ENCODE data around the gene LYL1. TPM values are rescaled to one million over a fixed set of nuclear protein-coding genes. Genes with fewer than 3 reads are reported as not detected.

LYL1 gene
- total RNA-seq, 1 experiment from 2014 or later, result 0.63 TPM

DNA sequence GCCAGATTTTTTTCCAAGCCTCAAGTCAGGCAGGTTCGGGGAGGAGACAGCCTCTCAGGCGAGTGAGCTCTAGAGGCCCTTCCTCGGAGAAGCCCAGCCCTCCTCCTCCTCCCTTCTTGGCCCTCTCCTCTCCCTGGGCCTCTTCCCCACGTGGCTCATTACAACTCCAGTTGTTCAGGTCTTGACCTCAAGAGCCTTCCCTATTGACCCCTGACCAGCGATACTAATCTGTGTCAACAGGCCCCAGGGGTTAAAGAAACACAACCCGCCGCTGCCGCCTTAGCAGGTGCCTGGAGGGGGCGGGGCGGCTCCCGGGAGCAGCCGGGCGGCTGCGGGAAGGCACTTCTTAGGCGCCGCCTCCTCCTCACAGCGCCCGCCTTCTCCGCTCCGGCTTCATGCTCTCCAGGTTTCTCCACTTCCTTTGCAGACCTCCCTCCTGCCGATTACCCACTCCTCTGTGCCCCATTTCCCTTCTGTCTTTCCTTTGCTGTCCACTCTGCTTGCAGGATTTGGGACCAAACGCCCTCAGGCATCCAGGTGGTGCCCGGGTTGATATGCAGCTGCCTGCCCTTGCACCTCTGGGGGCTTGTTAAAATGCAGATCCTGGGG is 51.0 kb downstream of the LYL1 start:
- Histone ChIP-seq H3K79me2 (ENCODE audit: insufficient read depth, low read length) (no peaks in the 10 kb centered on the region), H2AK5ac (ENCODE audit: insufficient read length, low read length) (no peak overlapping the region), H3K9me3 (ENCODE audit: control insufficient read depth, low read depth, low read length) (no peaks in the 10 kb centered on the region), H2BK20ac (ENCODE audit: low read depth, low read length, poor library complexity, severe bottlenecking) (no peak overlapping the region), H3K14ac (ENCODE audit: insufficient read depth, low read length) (no peak overlapping the region; the same call in 1 of the 2 replicates), H4K20me1 (ENCODE audit: control insufficient read depth, insufficient read depth, insufficient read length) (no peaks in the 10 kb centered on the region), H2AFZ (ENCODE audit: low read length) (no peak overlapping the region), H3K23ac (ENCODE audit: insufficient read length, low read depth, low read length) (no peak overlapping the region), H3K27ac (ENCODE audit: insufficient read length, low read depth, low read length) (no peak overlapping the region), H2BK12ac (ENCODE audit: insufficient read length, low read depth, low read length) (no peak overlapping the region), H2BK5ac (ENCODE audit: insufficient read length, low read length) (no peak overlapping the region), H3T11ph (ENCODE audit: low read length) (no peak overlapping the region), H3K27me3 (ENCODE audit: insufficient read depth, low read length) (peaks cover 66% of the 10 kb centered on the region), H3K23me2 (ENCODE audit: insufficient read length, low read depth, low read length, poor library complexity, severe bottlenecking) (peaks cover 3% of the 10 kb centered on the region), H3K56ac (ENCODE audit: insufficient read length, low read depth, low read length) (no peak overlapping the region), H4K5ac (ENCODE audit: insufficient read length, low read depth, low read length) (no peak overlapping the region), H3K4me2 (ENCODE audit: insufficient read depth, insufficient read length, low read length) (peak overlapping the region; percentile 39), H3K79me1 (ENCODE audit: insufficient read depth, low read depth, low read length, poor library complexity, severe bottlenecking) (no peaks in the 10 kb centered on the region), H4K91ac (ENCODE audit: insufficient read length, low read depth, low read length) (no peak overlapping the region), H4K8ac (replicated peaks; ENCODE audit: insufficient read length, low read depth, low read length) (no peak overlapping the region), H2BK15ac (ENCODE audit: low read depth, low read length) (no peak overlapping the region), H3K18ac (ENCODE audit: insufficient read length, low read depth, low read length) (no peak overlapping the region), H3K9ac (ENCODE audit: extremely low read depth, insufficient read length, low read length) (no peak overlapping the region), H3K4me1 (ENCODE audit: insufficient read depth, low read length) (peaks cover 5% of the 10 kb centered on the region; the same call in 1 of the 2 replicates), H2BK120ac (ENCODE audit: low read depth, low read length, poor library complexity, severe bottlenecking) (no peak overlapping the region), H3K4ac (ENCODE audit: low read depth, low read length) (no peak overlapping the region)
- peak; percentile 89 for DNase-seq
- Mint-ChIP-seq H3K27ac (no peak overlapping the region), H3K9me3 (peaks cover 0 to 10% of the 10 kb centered on the region in 2 experiments; a peak in 2 of 5 replicates), H3K27me3 (ENCODE audit: low read depth) (peaks cover 97% of the 10 kb centered on the region), H3K4me1 (peaks cover 33 to 50% of the 10 kb centered on the region in 2 experiments), H3K4me3 (peak overlapping the region; percentile 36 to 73; a peak in 4 of 5 replicates), H3K36me3 (ENCODE audit: insufficient read depth in 1 of 3, low read depth in 3 of 3) (no peaks in the 10 kb centered on the region; a peak in 2 of 7 replicates)
- WGBS (ENCODE audit: extremely low coverage, insufficient read length, low lambda C conversion rate), result no CpG with 5 or more reads among the region's 23 CpGs
- TF ChIP-seq, protein P1, sequence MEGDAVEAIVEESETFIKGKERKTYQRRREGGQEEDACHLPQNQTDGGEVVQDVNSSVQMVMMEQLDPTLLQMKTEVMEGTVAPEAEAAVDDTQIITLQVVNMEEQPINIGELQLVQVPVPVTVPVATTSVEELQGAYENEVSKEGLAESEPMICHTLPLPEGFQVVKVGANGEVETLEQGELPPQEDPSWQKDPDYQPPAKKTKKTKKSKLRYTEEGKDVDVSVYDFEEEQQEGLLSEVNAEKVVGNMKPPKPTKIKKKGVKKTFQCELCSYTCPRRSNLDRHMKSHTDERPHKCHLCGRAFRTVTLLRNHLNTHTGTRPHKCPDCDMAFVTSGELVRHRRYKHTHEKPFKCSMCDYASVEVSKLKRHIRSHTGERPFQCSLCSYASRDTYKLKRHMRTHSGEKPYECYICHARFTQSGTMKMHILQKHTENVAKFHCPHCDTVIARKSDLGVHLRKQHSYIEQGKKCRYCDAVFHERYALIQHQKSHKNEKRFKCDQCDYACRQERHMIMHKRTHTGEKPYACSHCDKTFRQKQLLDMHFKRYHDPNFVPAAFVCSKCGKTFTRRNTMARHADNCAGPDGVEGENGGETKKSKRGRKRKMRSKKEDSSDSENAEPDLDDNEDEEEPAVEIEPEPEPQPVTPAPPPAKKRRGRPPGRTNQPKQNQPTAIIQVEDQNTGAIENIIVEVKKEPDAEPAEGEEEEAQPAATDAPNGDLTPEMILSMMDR (conservative IDR thresholded peaks at IDR 0.05), result 0 out of 3 replicates have a peak, but pooled peaks have one; percentile 9

All from H9 (cell line).